ENCODE measurements around the gene MAPKAP1.

The MAPKAP1 gene

GRCh38 chr9:125586172-125586511, 120.9 kb downstream of the MAPKAP1 start:
- H3K23ac ChIP-seq (ENCODE audit: low read length) = no peak overlapping the region
- H3K56ac ChIP-seq (ENCODE audit: low read length) = no peak overlapping the region
- no peak overlapping the region for H2BK15ac ChIP-seq (replicated peaks; ENCODE audit: low read depth)
- no peak overlapping the region for H2AK5ac ChIP-seq (ENCODE audit: low read length)
- H3K9ac ChIP-seq (ENCODE audit: low read length) = no peak overlapping the region
- no peak overlapping the region for H3K18ac ChIP-seq (ENCODE audit: low read length)
- no CpG with 5 or more reads among the region's 3 CpGs for WGBS (ENCODE audit: extremely low coverage, insufficient coverage, low lambda C conversion rate)
- no peaks in the 10 kb centered on the region for H3K4me1 ChIP-seq (ENCODE audit: control insufficient read depth, low read depth, low read length)
- no peak overlapping the region for H4K5ac ChIP-seq (ENCODE audit: low read length)
- H3K27ac ChIP-seq (ENCODE audit: low read depth, low read length) = no peak overlapping the region
- peaks cover 5% of the 10 kb centered on the region for H3K79me2 ChIP-seq (ENCODE audit: control insufficient read depth, insufficient read depth, low read length)
- H3K4me2 ChIP-seq (ENCODE audit: low read length) = no peak overlapping the region
- no peak overlapping the region for H4K8ac ChIP-seq (ENCODE audit: low read depth, low read length)
- H3K79me1 ChIP-seq (ENCODE audit: low read length) = peaks cover 12% of the 10 kb centered on the region
- no peak overlapping the region for H3K4me3 ChIP-seq (ENCODE audit: low read length)
- no peaks in the 10 kb centered on the region for H3K36me3 ChIP-seq (ENCODE audit: control insufficient read depth, insufficient read depth, low read length)
- DNase-seq = no peak
- no peaks in the 10 kb centered on the region for H3K27me3 ChIP-seq (ENCODE audit: insufficient read depth, low read length, poor library complexity)
- H2BK5ac ChIP-seq (ENCODE audit: low read length) = no peak overlapping the region
- H2BK120ac ChIP-seq (ENCODE audit: low read depth, low read length) = no peak overlapping the region
- no peak overlapping the region for H3K4ac ChIP-seq (ENCODE audit: low read depth, low read length)

- peaks cover 10% of the 10 kb centered on the region for H3K79me1 ChIP-seq (ENCODE audit: low read length)
- no CpG with 5 or more reads among the region's 11 CpGs for WGBS (ENCODE audit: extremely low coverage, insufficient coverage, low lambda C conversion rate)
- no peak for DNase-seq
- peaks cover 3% of the 10 kb centered on the region for H3K79me2 ChIP-seq (ENCODE audit: control insufficient read depth, insufficient read depth, low read length)
- no peak overlapping the region for H3K4me2 ChIP-seq (ENCODE audit: low read length)
- no peak overlapping the region for H4K5ac ChIP-seq (ENCODE audit: low read length)
- no peak overlapping the region for H4K8ac ChIP-seq (ENCODE audit: low read depth, low read length)
- H2BK5ac ChIP-seq (ENCODE audit: low read length) = no peak overlapping the region
- H3K9ac ChIP-seq (ENCODE audit: low read length) = no peak overlapping the region
- H3K4ac ChIP-seq (ENCODE audit: low read depth, low read length) = no peak overlapping the region
- no peak overlapping the region for H3K56ac ChIP-seq (ENCODE audit: low read length)
- no peak overlapping the region for H2BK120ac ChIP-seq (ENCODE audit: low read depth, low read length)
- H3K18ac ChIP-seq (ENCODE audit: low read length) = no peak overlapping the region
- H2BK15ac ChIP-seq (replicated peaks; ENCODE audit: low read depth) = no peak overlapping the region
- no peak overlapping the region for H2AK5ac ChIP-seq (ENCODE audit: low read length)
- H3K36me3 ChIP-seq (ENCODE audit: control insufficient read depth, insufficient read depth, low read length) = no peaks in the 10 kb centered on the region
- H3K4me1 ChIP-seq (ENCODE audit: control insufficient read depth, low read depth, low read length) = no peaks in the 10 kb centered on the region
- H3K4me3 ChIP-seq (ENCODE audit: low read length) = no peak overlapping the region
- no peak overlapping the region for H3K27ac ChIP-seq (ENCODE audit: low read depth, low read length)
- no peak overlapping the region for H3K23ac ChIP-seq (ENCODE audit: low read length)
- no peaks in the 10 kb centered on the region for H3K27me3 ChIP-seq (ENCODE audit: insufficient read depth, low read length, poor library complexity)
These were observed 121.4 kb downstream of the MAPKAP1 start for GRCh38 chr9:125585503-125586171.

- no peak for DNase-seq
- Histone ChIP-seq H2BK120ac (ENCODE audit: low read depth, low read length) (no peak overlapping the region), H3K27me3 (ENCODE audit: insufficient read depth, low read length, poor library complexity) (no peaks in the 10 kb centered on the region), H3K18ac (ENCODE audit: low read length) (no peak overlapping the region), H2AK5ac (ENCODE audit: low read length) (no peak overlapping the region), H3K27ac (ENCODE audit: low read depth, low read length) (no peak overlapping the region), H2BK15ac (replicated peaks; ENCODE audit: low read depth) (no peak overlapping the region), H3K9ac (ENCODE audit: low read length) (no peak overlapping the region), H4K8ac (ENCODE audit: low read depth, low read length) (no peak overlapping the region), H3K79me2 (ENCODE audit: control insufficient read depth, insufficient read depth, low read length) (no peaks in the 10 kb centered on the region), H3K36me3 (ENCODE audit: control insufficient read depth, insufficient read depth, low read length) (no peaks in the 10 kb centered on the region), H4K5ac (ENCODE audit: low read length) (no peak overlapping the region), H3K4me1 (ENCODE audit: control insufficient read depth, low read depth, low read length) (no peaks in the 10 kb centered on the region), H3K4ac (ENCODE audit: low read depth, low read length) (no peak overlapping the region), H3K79me1 (ENCODE audit: low read length) (peaks cover 1% of the 10 kb centered on the region), H3K4me3 (ENCODE audit: low read length) (no peak overlapping the region), H2BK5ac (ENCODE audit: low read length) (no peak overlapping the region), H3K23ac (ENCODE audit: low read length) (no peak overlapping the region), H3K4me2 (ENCODE audit: low read length) (no peak overlapping the region), H3K56ac (ENCODE audit: low read length) (no peak overlapping the region)
- WGBS (ENCODE audit: extremely low coverage, insufficient coverage, low lambda C conversion rate) = no CpG with 5 or more reads among the region's 4 CpGs
These were observed 126.2 kb downstream of the MAPKAP1 start for GRCh38 chr9:125580701-125581286.

GRCh38 chr9:125579030-125579932, 127.7 kb downstream of the MAPKAP1 start:
- no CpG with 5 or more reads among the region's 12 CpGs for WGBS (ENCODE audit: extremely low coverage, insufficient coverage, low lambda C conversion rate)
- no peaks in the 10 kb centered on the region for H3K27me3 ChIP-seq (ENCODE audit: insufficient read depth, low read length, poor library complexity)

GRCh38 chr9:125574126-125574877, 132.7 kb downstream of the MAPKAP1 start:
- Histone ChIP-seq H3K36me3 (ENCODE audit: control insufficient read depth, insufficient read depth, low read length) (no peaks in the 10 kb centered on the region), H2BK5ac (ENCODE audit: low read length) (no peak overlapping the region), H3K79me1 (ENCODE audit: low read length) (no peaks in the 10 kb centered on the region), H3K4ac (ENCODE audit: low read depth, low read length) (no peak overlapping the region), H2BK15ac (replicated peaks; ENCODE audit: low read depth) (no peak overlapping the region), H2BK120ac (ENCODE audit: low read depth, low read length) (no peak overlapping the region), H3K27me3 (ENCODE audit: insufficient read depth, low read length, poor library complexity) (no peaks in the 10 kb centered on the region), H3K9ac (ENCODE audit: low read length) (no peak overlapping the region), H4K5ac (ENCODE audit: low read length) (no peak overlapping the region), H3K4me1 (ENCODE audit: control insufficient read depth, low read depth, low read length) (no peaks in the 10 kb centered on the region), H3K79me2 (ENCODE audit: control insufficient read depth, insufficient read depth, low read length) (no peaks in the 10 kb centered on the region), H4K8ac (ENCODE audit: low read depth, low read length) (no peak overlapping the region), H3K4me3 (ENCODE audit: low read length) (no peak overlapping the region), H3K56ac (ENCODE audit: low read length) (no peak overlapping the region), H3K18ac (ENCODE audit: low read length) (no peak overlapping the region), H2AK5ac (ENCODE audit: low read length) (no peak overlapping the region), H3K27ac (ENCODE audit: low read depth, low read length) (no peak overlapping the region), H3K23ac (ENCODE audit: low read length) (no peak overlapping the region), H3K4me2 (ENCODE audit: low read length) (no peak overlapping the region)
- no peak for DNase-seq
- WGBS (ENCODE audit: extremely low coverage, insufficient coverage, low lambda C conversion rate) = no CpG with 5 or more reads among the region's 2 CpGs

More at GRCh38 chr9:125579030-125579932, 127.7 kb downstream of the MAPKAP1 start:
- H3K4me3 ChIP-seq (ENCODE audit: low read length) = no peak overlapping the region
- no peak for DNase-seq
- H2AK5ac ChIP-seq (ENCODE audit: low read length) = no peak overlapping the region
- H3K27ac ChIP-seq (ENCODE audit: low read depth, low read length) = no peak overlapping the region
- no peak overlapping the region for H2BK120ac ChIP-seq (ENCODE audit: low read depth, low read length)
- H3K56ac ChIP-seq (ENCODE audit: low read length) = no peak overlapping the region
- H3K9ac ChIP-seq (ENCODE audit: low read length) = no peak overlapping the region
- no peak overlapping the region for H2BK15ac ChIP-seq (replicated peaks; ENCODE audit: low read depth)
- H4K8ac ChIP-seq (ENCODE audit: low read depth, low read length) = no peak overlapping the region
- no peak overlapping the region for H3K4ac ChIP-seq (ENCODE audit: low read depth, low read length)
- H2BK5ac ChIP-seq (ENCODE audit: low read length) = no peak overlapping the region
- H3K4me1 ChIP-seq (ENCODE audit: control insufficient read depth, low read depth, low read length) = no peaks in the 10 kb centered on the region
- no peak overlapping the region for H4K5ac ChIP-seq (ENCODE audit: low read length)
- no peak overlapping the region for H3K23ac ChIP-seq (ENCODE audit: low read length)
- no peak overlapping the region for H3K18ac ChIP-seq (ENCODE audit: low read length)
- H3K79me2 ChIP-seq (ENCODE audit: control insufficient read depth, insufficient read depth, low read length) = no peaks in the 10 kb centered on the region
- H3K4me2 ChIP-seq (ENCODE audit: low read length) = no peak overlapping the region
- no peaks in the 10 kb centered on the region for H3K79me1 ChIP-seq (ENCODE audit: low read length)
- no peaks in the 10 kb centered on the region for H3K36me3 ChIP-seq (ENCODE audit: control insufficient read depth, insufficient read depth, low read length)
